Measurements from ENCODE around the gene CD44.

DNA sequence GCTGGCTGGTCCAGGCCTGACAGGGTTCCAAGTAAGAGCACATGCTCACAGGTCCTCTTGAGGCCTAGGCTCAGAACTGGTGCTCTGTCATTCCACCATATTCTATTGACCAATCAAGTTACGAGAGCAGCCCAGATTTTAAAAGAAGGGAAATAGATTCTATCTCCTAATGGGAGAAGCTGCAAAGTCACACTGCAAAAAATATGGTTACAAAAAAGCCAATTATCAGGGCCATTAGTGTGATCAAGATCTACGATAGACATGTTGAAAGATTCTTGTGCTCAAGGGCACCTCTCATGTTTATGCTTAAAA lies 96.1 kb downstream of the CD44 start:
- TF ChIP-seq, protein P1, sequence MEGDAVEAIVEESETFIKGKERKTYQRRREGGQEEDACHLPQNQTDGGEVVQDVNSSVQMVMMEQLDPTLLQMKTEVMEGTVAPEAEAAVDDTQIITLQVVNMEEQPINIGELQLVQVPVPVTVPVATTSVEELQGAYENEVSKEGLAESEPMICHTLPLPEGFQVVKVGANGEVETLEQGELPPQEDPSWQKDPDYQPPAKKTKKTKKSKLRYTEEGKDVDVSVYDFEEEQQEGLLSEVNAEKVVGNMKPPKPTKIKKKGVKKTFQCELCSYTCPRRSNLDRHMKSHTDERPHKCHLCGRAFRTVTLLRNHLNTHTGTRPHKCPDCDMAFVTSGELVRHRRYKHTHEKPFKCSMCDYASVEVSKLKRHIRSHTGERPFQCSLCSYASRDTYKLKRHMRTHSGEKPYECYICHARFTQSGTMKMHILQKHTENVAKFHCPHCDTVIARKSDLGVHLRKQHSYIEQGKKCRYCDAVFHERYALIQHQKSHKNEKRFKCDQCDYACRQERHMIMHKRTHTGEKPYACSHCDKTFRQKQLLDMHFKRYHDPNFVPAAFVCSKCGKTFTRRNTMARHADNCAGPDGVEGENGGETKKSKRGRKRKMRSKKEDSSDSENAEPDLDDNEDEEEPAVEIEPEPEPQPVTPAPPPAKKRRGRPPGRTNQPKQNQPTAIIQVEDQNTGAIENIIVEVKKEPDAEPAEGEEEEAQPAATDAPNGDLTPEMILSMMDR (IDR thresholded peaks at IDR 0.05; ENCODE audit: insufficient read depth, low read length, poor library complexity, severe bottlenecking), result no peak
- TF ChIP-seq EZH2phosphoT487 (conservative IDR thresholded peaks at IDR 0.05; ENCODE audit: low read length), result no peak

Measured in SU-DHL-6 (cell line).